ENCODE results near the gene METTL4. TPM values are rescaled to one million over a fixed set of nuclear protein-coding genes. Genes with fewer than 3 reads are reported as not detected.

The METTL4 gene
- total and polyA plus RNA-seq, 9 donors, result 4.8 to 16.0 (median 8.5) TPM

GRCh38 chr18:2494921-2495320, 76.4 kb downstream of the METTL4 start:
- H3K4me3 ChIP-seq, result no peak overlapping the region
- intact Hi-C loops (cut with DNase I), result no loop called here
- no peak for DNase-seq
- no peaks in the 10 kb centered on the region for H3K27me3 ChIP-seq
- no peaks in the 10 kb centered on the region for H3K4me1 ChIP-seq (ENCODE audit: insufficient read depth)
- TF ChIP-seq CTCF (IDR thresholded peaks at IDR 0.05), result no peak
- TF ChIP-seq EP300 (IDR thresholded peaks at IDR 0.05), result no peak
- no peak for TF ChIP-seq POLR2A (IDR thresholded peaks at IDR 0.05)
- 28 to 32% (median 31%) methylated on average over 4 of the region's 4 CpGs for WGBS, 3 donors
- H3K27ac ChIP-seq, result no peak overlapping the region
- no peaks in the 10 kb centered on the region for H3K36me3 ChIP-seq
- no peaks in the 10 kb centered on the region for H3K9me3 ChIP-seq

Small RNA genes within 50 kb of the gene (small RNA-seq; reads per million reads assigned to genes)
- gene RF00019 (not detected), gene RF01233 (not detected)

Other genes starting within 250 kb of the METTL4 start
- gene NDC80, start 52 bp upstream of the METTL4 start, total RNA-seq, result 1 to 10 TPM in 1 of 7 donors, under 1 TPM in 4, not detected in 2; 0.13 to 1.6 (median 0.34) TPM
- 1 to 10 TPM in 1 of 2 donors, under 1 TPM in 1; 0.57 to 2.5 TPM for gene NDC80, start 52 bp upstream of the METTL4 start, polyA plus RNA-seq
- gene SMCHD1, start 84.2 kb upstream of the METTL4 start, total RNA-seq, result 10 to 100 TPM; 43.4 to 82.7 (median 58.1) TPM
- 10 to 100 TPM; 15.6 to 24.3 TPM for gene SMCHD1, start 84.2 kb upstream of the METTL4 start, polyA plus RNA-seq